CD1c-positive myeloid dendritic cell (primary cell): Measurements from ENCODE around the gene ARHGEF1.
"Not testable (repeated sequence)": the region's sequence is repeated elsewhere in the genome, so short reads cannot be mapped to it uniquely, and the experiment has no call there.

ENCODE experiments used
- DNase-seq: peaks from one replicate; pipeline ENCODE4 v3.0.0-alpha.2; 2016; ENCODE audit errors: extremely low spot score

Gene ARHGEF1

GRCh38 chr19:41905273-41906002 lies 22.5 kb downstream of the ARHGEF1 start:
- DNase-seq, result no peak

- DNase-seq, result no peak
Observed at GRCh38 chr19:41906271-41906670, 23.3 kb downstream of the ARHGEF1 start.

DNA sequence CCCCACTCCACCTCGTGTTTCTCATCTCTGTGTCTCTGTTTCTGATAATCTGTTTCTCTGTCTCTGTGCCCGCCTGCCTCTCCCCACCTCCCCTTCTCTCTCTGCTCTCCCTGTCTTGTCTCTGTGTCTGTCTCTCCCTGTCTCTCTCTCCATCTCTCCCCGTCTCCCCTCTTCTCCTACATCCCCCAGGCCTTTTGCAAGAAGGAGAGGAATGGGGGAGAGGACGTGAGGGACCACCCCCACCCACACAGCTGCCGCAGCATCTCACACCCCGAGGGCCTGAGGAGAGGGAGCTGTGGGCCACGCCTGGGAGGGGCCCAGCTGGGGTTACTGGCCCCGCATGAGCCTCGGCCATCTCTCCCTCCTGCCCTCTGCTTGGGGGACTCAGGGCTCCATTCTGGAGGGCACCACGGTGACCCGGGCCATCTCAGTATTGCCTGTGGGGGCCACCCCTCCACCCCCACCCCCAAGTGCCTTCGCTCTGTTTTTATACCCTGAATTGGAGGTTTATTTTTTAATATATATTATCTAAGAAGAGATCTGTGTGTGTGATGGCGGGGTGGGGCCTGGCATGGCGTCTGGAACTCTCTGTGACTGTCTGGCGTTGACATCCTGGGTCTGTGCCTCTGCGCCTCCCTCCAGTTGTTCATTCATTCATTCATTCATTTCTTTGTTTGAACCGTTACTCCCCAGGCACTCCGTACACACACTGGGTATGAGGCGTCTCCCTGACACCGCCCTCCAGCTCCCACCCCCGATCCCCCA lies 24.1 kb downstream of the ARHGEF1 start:
- DNase-seq, result no peak

GRCh38 chr19:41907994-41908615 lies 25.1 kb downstream of the ARHGEF1 start:
- DNase-seq, result no peak

GRCh38 chr19:41908724-41909464 lies 25.9 kb downstream of the ARHGEF1 start:
- no peak for DNase-seq

- DNase-seq, result no peak
Observed at GRCh38 chr19:41909706-41910105, 26.7 kb downstream of the ARHGEF1 start.

GRCh38 chr19:41910240-41910991 lies 27.4 kb downstream of the ARHGEF1 start:
- DNase-seq, result no peak

- DNase-seq, result no peak
Observed at GRCh38 chr19:41910992-41911888, 28.3 kb downstream of the ARHGEF1 start.

DNA sequence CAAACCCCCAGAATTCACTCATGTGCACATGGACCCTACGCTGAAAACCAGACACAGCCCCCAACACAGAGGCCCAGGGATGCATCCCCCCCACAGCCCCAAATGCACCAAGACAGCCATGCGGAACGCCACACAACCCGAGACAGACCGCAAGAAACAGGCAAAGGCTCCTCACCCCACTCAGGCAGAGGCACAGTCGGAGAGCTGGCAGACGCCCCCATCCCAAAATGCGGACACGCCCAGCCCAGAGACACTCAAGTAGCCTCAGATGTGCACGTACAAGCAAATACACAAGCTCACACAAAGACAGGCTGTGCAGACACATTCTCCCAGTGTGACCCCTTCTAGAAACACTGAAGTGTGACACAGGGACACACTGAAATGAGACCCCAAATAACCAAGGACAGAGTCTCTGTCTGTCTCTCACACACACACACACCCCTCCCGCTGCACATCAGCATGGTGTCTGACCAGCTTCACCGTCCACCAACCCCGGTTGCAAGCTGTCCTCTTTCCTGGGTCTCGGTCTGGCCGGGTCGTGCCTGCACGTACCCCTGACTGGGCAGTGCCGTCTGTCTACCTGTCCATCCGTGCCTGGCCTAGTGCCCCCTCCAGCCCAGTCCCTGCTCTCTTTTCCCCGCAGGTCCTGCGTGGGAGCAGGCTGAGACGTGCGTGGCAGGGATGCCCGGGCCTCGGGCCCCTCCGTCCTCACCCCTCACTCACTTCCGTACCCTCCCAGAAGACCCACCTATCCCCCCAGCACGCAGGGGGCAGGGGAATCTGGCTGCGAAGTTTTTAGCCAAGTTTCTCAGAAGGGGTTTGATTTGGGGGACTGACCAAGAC lies 29.1 kb downstream of the ARHGEF1 start:
- DNase-seq, result no peak

GRCh38 chr19:41912899-41913537 lies 30.0 kb downstream of the ARHGEF1 start:
- no peak for DNase-seq

- DNase-seq, result no peak
Observed at GRCh38 chr19:41913538-41914423, 30.8 kb downstream of the ARHGEF1 start.

GRCh38 chr19:41914424-41914834 lies 31.4 kb downstream of the ARHGEF1 start:
- DNase-seq, result not testable (repeated sequence)

GRCh38 chr19:41915021-41915775 lies 32.2 kb downstream of the ARHGEF1 start:
- DNase-seq, result no peak

GRCh38 chr19:41915776-41916414 lies 32.9 kb downstream of the ARHGEF1 start:
- no peak for DNase-seq

DNA sequence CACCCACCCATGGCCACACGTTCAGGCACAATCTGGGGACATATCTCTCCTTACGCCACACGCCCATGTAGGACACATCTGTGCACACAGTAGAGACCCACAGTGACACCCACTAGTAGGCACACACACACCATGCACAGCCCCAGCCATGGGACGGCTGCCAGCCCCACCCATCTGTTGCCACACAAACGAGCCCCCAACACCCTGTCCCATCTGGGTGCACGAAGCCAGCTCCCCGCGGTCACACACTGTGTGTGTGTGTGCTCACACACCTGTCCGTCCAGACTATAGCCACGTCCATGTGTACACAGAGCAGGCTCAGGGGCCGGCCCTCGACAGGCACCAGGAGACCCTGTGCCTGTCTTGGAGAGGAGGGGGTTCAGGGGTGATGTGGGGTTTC lies 34.7 kb downstream of the ARHGEF1 start:
- DNase-seq, result no peak

- DNase-seq, result no peak
Observed at GRCh38 chr19:41918095-41918494, 35.1 kb downstream of the ARHGEF1 start.
